GM20431 (cell line): ENCODE results near the gene PRKCQ.

Experiments
- in situ Hi-C: fragments of 300-500 bp; cut with MseI, MboI; formaldehyde crosslinking; loops from one replicate; pipeline ENCODE4 v1.15.0; 2020; ENCODE audit warnings: low sequenced_read_pairs; ENCODE audit not compliant: unreplicated experiment

Gene PRKCQ

GRCh38 chr10:6423004-6423403 lies 157.1 kb downstream of the PRKCQ start:
- in situ Hi-C loops = no loop called here

GRCh38 chr10:6418613-6419216 lies 161.4 kb downstream of the PRKCQ start:
- in situ Hi-C loops = no loop called here

GRCh38 chr10:6418167-6418566 lies 161.9 kb downstream of the PRKCQ start:
- in situ Hi-C loops = no loop called here

GRCh38 chr10:6416892-6417512 lies 163.1 kb downstream of the PRKCQ start:
- in situ Hi-C loops = no loop called here

- in situ Hi-C loops = no loop called here
Measured at GRCh38 chr10:6411436-6411835, 168.6 kb downstream of the PRKCQ start.

- in situ Hi-C loops = no loop called here
Measured at GRCh38 chr10:6410830-6411229, 169.2 kb downstream of the PRKCQ start.

GRCh38 chr10:6409971-6410643 lies 170.0 kb downstream of the PRKCQ start:
- in situ Hi-C loops = no loop called here

- in situ Hi-C loops = no loop called here
Measured at GRCh38 chr10:6408799-6409198, 171.3 kb downstream of the PRKCQ start.

GRCh38 chr10:6407034-6407721 lies 172.9 kb downstream of the PRKCQ start:
- in situ Hi-C loops = no loop called here

- in situ Hi-C loops = no loop called here
Measured at GRCh38 chr10:6406220-6407033, 173.6 kb downstream of the PRKCQ start.

GRCh38 chr10:6405713-6406112 lies 174.4 kb downstream of the PRKCQ start:
- in situ Hi-C loops = no loop called here

- in situ Hi-C loops = no loop called here
Measured at GRCh38 chr10:6404127-6405072, 175.7 kb downstream of the PRKCQ start.

- in situ Hi-C loops = no loop called here
Measured at GRCh38 chr10:6402960-6403359, 177.1 kb downstream of the PRKCQ start.

GRCh38 chr10:6402349-6402709 lies 177.7 kb downstream of the PRKCQ start:
- in situ Hi-C loops = no loop called here

GRCh38 chr10:6401558-6402348 lies 178.3 kb downstream of the PRKCQ start:
- in situ Hi-C loops = no loop called here

GRCh38 chr10:6400821-6401465 lies 179.1 kb downstream of the PRKCQ start:
- in situ Hi-C loops = no loop called here

- in situ Hi-C loops = no loop called here
Measured at GRCh38 chr10:6400331-6400730, 179.7 kb downstream of the PRKCQ start.

GRCh38 chr10:6399879-6400278 lies 180.2 kb downstream of the PRKCQ start:
- in situ Hi-C loops = loop anchor here (10.0 to 25.0 kb wide), 2 partner anchors 188 to 285 kb away; partner anchors contain the start of gene PFKFB3
